HEK293 (cell line): Measurements from ENCODE around the gene SNRPD2.

Experiments
- CTCF ChIP-seq: fragments of 450-650 bp; formaldehyde crosslinking; IDR thresholded peaks from 2 replicates; pipeline ENCODE4 v1.5.1; 2016; ENCODE audit warnings: missing biosample characterization, missing genetic modification characterization
- GLIS1 ChIP-seq: fragments of 450-650 bp; formaldehyde crosslinking; IDR thresholded peaks from 2 replicates; pipeline ENCODE4 v1.5.1; 2016; ENCODE audit warnings: missing biosample characterization, missing genetic modification characterization
- KLF8 ChIP-seq: fragments of 450-650 bp; formaldehyde crosslinking; IDR thresholded peaks from 2 replicates; pipeline ENCODE4 v1.5.1; 2016; ENCODE audit warnings: missing biosample characterization, missing genetic modification characterization
- PRDM1 ChIP-seq: fragments of 450-650 bp; formaldehyde crosslinking; IDR thresholded peaks from 2 replicates; pipeline ENCODE4; 2016; ENCODE audit warnings: missing biosample characterization, missing genetic modification characterization
- ZBTB20 ChIP-seq: fragments of 450-650 bp; formaldehyde crosslinking; IDR thresholded peaks from 2 replicates; pipeline ENCODE4 v1.5.1; 2016; ENCODE audit warnings: missing biosample characterization, missing genetic modification characterization
- ZBTB8A ChIP-seq: fragments of 450-650 bp; formaldehyde crosslinking; IDR thresholded peaks from 2 replicates; pipeline ENCODE4 v1.5.1; 2016; ENCODE audit warnings: missing biosample characterization, missing genetic modification characterization
- ZNF155 ChIP-seq: fragments of 450-650 bp; formaldehyde crosslinking; IDR thresholded peaks from 2 replicates; pipeline ENCODE4 v1.5.1; 2016; ENCODE audit warnings: missing biosample characterization, missing genetic modification characterization
- ZNF19 ChIP-seq: fragments of 450-650 bp; formaldehyde crosslinking; IDR thresholded peaks from 2 replicates; pipeline ENCODE4; 2016; ENCODE audit warnings: missing biosample characterization, missing genetic modification characterization, low read depth
- ZNF292 ChIP-seq: fragments of 450-650 bp; formaldehyde crosslinking; IDR thresholded peaks from 2 replicates; pipeline ENCODE4 v1.5.1; 2016; ENCODE audit warnings: low read depth, missing biosample characterization, missing genetic modification characterization, borderline replicate concordance
- ZNF324 ChIP-seq: fragments of 450-650 bp; formaldehyde crosslinking; IDR thresholded peaks from 2 replicates; pipeline ENCODE4 v1.5.1; 2016; ENCODE audit warnings: missing biosample characterization, missing genetic modification characterization
- ZNF350 ChIP-seq: fragments of 450-650 bp; formaldehyde crosslinking; IDR thresholded peaks from 2 replicates; pipeline ENCODE4 v1.5.0; 2017; ENCODE audit warnings: missing biosample characterization, mild to moderate bottlenecking, missing genetic modification characterization
- ZNF37A ChIP-seq: fragments of 450-650 bp; IDR thresholded peaks from 2 replicates; pipeline ENCODE4 v1.5.1; 2018; ENCODE audit warnings: missing biosample characterization, missing genetic modification characterization
- ZNF423 ChIP-seq: fragments of 450-650 bp; formaldehyde crosslinking; IDR thresholded peaks from 2 replicates; pipeline ENCODE4 v1.5.1; 2016; ENCODE audit warnings: missing biosample characterization, missing genetic modification characterization
- ZNF530 ChIP-seq: fragments of 450-650 bp; formaldehyde crosslinking; IDR thresholded peaks from 2 replicates; pipeline ENCODE4 v1.5.1; 2016; ENCODE audit warnings: low read depth, missing biosample characterization, missing genetic modification characterization
- ZNF549 ChIP-seq: fragments of 450-650 bp; IDR thresholded peaks from 2 replicates; pipeline ENCODE4 v1.5.1; 2018; ENCODE audit warnings: missing biosample characterization, missing genetic modification characterization, mild to moderate bottlenecking, inconsistent platforms, moderate library complexity
- ZNF580 ChIP-seq: fragments of 450-650 bp; formaldehyde crosslinking; IDR thresholded peaks from 2 replicates; pipeline ENCODE4 v1.5.1; 2016; ENCODE audit warnings: missing biosample characterization, missing genetic modification characterization
- ZNF610 ChIP-seq: fragments of 450-650 bp; formaldehyde crosslinking; IDR thresholded peaks from 2 replicates; pipeline ENCODE4 v1.5.1; 2016; ENCODE audit warnings: missing biosample characterization, missing genetic modification characterization, borderline replicate concordance
- ZNF707 ChIP-seq: fragments of 450-650 bp; formaldehyde crosslinking; IDR thresholded peaks from 2 replicates; pipeline ENCODE4 v1.5.1; 2016; ENCODE audit warnings: missing biosample characterization, missing genetic modification characterization
- ZNF791 ChIP-seq: fragments of 450-650 bp; formaldehyde crosslinking; IDR thresholded peaks from 2 replicates; pipeline ENCODE4 v1.5.1; 2016; ENCODE audit warnings: missing biosample characterization, missing genetic modification characterization
- ZNF843 ChIP-seq: fragments of 450-650 bp; formaldehyde crosslinking; IDR thresholded peaks from 2 replicates; pipeline ENCODE4 v1.5.1; 2016; ENCODE audit warnings: missing biosample characterization, missing genetic modification characterization
- ZSCAN23 ChIP-seq: fragments of 450-650 bp; formaldehyde crosslinking; IDR thresholded peaks from 2 replicates; pipeline ENCODE4 v1.5.1; 2016; ENCODE audit warnings: missing biosample characterization, missing genetic modification characterization
- TF ChIP-seq, protein P1 (sequence below): fragments of 450-650 bp; formaldehyde crosslinking; IDR thresholded peaks from 2 replicates; pipeline ENCODE4 v1.5.1; 2016; ENCODE audit warnings: missing biosample characterization, missing genetic modification characterization
- TF ChIP-seq, protein P2 (sequence below): fragments of 450-650 bp; formaldehyde crosslinking; IDR thresholded peaks from 2 replicates; pipeline ENCODE4 v1.5.1; 2017; ENCODE audit warnings: missing biosample characterization, missing genetic modification characterization
- TF ChIP-seq, protein P3 (sequence below): fragments of 450-650 bp; formaldehyde crosslinking; IDR thresholded peaks from 2 replicates; pipeline ENCODE4 v1.5.1; 2017; ENCODE audit warnings: missing biosample characterization, missing genetic modification characterization
- TF ChIP-seq, protein P4 (sequence below): fragments of 450-650 bp; formaldehyde crosslinking; IDR thresholded peaks from 2 replicates; pipeline ENCODE4 v1.5.1; 2016; ENCODE audit warnings: missing biosample characterization, missing genetic modification characterization
- TF ChIP-seq, protein P5 (sequence below): fragments of 450-650 bp; formaldehyde crosslinking; IDR thresholded peaks from 2 replicates; pipeline ENCODE4 v1.5.1; 2016; ENCODE audit warnings: missing biosample characterization, missing genetic modification characterization

SNRPD2 gene

DNA sequence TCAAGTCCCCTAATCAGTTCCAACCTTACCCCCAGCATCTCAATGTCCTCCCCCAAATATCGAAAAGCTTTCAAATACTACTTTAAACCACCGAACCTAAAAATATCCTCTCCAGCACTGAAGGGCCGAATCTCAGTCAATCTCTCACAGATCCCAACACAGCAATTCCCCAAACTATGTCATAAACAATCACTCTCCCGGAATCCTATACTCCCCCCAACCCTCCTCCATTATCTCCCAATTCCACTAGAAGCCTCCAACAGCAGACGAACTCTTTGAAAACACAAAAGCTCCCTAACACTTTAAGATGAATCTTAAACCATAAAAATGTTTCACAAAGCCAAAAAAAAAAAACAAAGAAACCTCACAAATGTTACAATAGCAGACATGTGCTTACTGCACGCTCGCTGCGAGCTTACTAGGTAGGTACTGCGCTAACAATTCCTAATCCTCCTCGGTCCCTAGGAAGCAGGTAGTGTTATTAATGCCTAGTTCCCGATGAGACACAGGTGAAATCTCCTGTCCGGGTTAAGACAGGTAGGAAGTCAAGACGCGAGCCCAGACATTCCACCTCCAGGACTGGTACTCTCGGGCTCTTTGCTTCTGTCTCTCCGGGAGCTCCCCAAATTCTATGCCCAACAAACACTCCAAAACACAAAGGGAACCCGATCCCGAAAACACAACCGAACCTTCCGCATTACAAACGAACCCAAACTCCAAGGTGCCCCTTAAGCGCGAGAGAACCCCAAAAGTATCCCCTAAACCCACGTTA, 24.8 kb upstream of the SNRPD2 start (continued):
- TF ChIP-seq, protein P1, sequence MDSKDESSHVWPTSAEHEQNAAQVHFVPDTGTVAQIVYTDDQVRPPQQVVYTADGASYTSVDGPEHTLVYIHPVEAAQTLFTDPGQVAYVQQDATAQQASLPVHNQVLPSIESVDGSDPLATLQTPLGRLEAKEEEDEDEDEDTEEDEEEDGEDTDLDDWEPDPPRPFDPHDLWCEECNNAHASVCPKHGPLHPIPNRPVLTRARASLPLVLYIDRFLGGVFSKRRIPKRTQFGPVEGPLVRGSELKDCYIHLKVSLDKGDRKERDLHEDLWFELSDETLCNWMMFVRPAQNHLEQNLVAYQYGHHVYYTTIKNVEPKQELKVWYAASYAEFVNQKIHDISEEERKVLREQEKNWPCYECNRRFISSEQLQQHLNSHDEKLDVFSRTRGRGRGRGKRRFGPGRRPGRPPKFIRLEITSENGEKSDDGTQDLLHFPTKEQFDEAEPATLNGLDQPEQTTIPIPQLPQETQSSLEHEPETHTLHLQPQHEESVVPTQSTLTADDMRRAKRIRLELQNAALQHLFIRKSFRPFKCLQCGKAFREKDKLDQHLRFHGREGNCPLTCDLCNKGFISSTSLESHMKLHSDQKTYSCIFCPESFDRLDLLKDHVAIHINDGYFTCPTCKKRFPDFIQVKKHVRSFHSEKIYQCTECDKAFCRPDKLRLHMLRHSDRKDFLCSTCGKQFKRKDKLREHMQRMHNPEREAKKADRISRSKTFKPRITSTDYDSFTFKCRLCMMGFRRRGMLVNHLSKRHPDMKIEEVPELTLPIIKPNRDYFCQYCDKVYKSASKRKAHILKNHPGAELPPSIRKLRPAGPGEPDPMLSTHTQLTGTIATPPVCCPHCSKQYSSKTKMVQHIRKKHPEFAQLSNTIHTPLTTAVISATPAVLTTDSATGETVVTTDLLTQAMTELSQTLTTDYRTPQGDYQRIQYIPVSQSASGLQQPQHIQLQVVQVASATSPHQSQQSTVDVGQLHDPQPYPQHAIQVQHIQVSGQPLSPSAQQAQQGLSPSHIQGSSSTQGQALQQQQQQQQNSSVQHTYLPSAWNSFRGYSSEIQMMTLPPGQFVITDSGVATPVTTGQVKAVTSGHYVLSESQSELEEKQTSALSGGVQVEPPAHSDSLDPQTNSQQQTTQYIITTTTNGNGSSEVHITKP (tag by site-specific recombination): 0 out of 2 replicates have a peak, but pooled peaks have one; percentile 21
- TF ChIP-seq ZNF580 (tag by site-specific recombination) (no peak), KLF8 (tag by site-specific recombination) (no peak), ZNF423 (no peak), ZNF324 (tag by site-specific recombination) (no peak), ZNF350 (tag by site-specific recombination) (no peak), ZSCAN23 (tag by site-specific recombination) (no peak), ZNF791 (tag by site-specific recombination) (no peak), ZNF707 (no peak), CTCF (tag by site-specific recombination) (no peak), ZNF610 (no peak), GLIS1 (tag by site-specific recombination) (peak; percentile 26; the same call in 1 of the 2 replicates), ZNF843 (tag by site-specific recombination) (0 out of 2 replicates have a peak, but pooled peaks have one; percentile 12), ZNF549 (tag by site-specific recombination) (no peak), ZNF19 (tag by site-specific recombination) (no peak), ZNF292 (tag by site-specific recombination) (no peak), PRDM1 (tag by site-specific recombination) (no peak), ZBTB20 (tag by site-specific recombination) (peak; percentile 20; the same call in 1 of the 2 replicates), ZNF37A (tag by site-specific recombination) (no peak), ZNF155 (no peak), ZNF530 (tag by site-specific recombination) (no peak), ZBTB8A (tag by site-specific recombination) (no peak)
- TF ChIP-seq, protein P2, sequence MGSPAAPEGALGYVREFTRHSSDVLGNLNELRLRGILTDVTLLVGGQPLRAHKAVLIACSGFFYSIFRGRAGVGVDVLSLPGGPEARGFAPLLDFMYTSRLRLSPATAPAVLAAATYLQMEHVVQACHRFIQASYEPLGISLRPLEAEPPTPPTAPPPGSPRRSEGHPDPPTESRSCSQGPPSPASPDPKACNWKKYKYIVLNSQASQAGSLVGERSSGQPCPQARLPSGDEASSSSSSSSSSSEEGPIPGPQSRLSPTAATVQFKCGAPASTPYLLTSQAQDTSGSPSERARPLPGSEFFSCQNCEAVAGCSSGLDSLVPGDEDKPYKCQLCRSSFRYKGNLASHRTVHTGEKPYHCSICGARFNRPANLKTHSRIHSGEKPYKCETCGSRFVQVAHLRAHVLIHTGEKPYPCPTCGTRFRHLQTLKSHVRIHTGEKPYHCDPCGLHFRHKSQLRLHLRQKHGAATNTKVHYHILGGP (tag by site-specific recombination): no peak
- TF ChIP-seq, protein P3, sequence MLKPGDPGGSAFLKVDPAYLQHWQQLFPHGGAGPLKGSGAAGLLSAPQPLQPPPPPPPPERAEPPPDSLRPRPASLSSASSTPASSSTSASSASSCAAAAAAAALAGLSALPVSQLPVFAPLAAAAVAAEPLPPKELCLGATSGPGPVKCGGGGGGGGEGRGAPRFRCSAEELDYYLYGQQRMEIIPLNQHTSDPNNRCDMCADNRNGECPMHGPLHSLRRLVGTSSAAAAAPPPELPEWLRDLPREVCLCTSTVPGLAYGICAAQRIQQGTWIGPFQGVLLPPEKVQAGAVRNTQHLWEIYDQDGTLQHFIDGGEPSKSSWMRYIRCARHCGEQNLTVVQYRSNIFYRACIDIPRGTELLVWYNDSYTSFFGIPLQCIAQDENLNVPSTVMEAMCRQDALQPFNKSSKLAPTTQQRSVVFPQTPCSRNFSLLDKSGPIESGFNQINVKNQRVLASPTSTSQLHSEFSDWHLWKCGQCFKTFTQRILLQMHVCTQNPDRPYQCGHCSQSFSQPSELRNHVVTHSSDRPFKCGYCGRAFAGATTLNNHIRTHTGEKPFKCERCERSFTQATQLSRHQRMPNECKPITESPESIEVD (tag by site-specific recombination): no peak
- TF ChIP-seq, protein P4, sequence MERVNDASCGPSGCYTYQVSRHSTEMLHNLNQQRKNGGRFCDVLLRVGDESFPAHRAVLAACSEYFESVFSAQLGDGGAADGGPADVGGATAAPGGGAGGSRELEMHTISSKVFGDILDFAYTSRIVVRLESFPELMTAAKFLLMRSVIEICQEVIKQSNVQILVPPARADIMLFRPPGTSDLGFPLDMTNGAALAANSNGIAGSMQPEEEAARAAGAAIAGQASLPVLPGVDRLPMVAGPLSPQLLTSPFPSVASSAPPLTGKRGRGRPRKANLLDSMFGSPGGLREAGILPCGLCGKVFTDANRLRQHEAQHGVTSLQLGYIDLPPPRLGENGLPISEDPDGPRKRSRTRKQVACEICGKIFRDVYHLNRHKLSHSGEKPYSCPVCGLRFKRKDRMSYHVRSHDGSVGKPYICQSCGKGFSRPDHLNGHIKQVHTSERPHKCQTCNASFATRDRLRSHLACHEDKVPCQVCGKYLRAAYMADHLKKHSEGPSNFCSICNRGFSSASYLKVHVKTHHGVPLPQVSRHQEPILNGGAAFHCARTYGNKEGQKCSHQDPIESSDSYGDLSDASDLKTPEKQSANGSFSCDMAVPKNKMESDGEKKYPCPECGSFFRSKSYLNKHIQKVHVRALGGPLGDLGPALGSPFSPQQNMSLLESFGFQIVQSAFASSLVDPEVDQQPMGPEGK (tag by site-specific recombination): peak; percentile 7; the same call in 1 of the 2 replicates
- TF ChIP-seq, protein P5, sequence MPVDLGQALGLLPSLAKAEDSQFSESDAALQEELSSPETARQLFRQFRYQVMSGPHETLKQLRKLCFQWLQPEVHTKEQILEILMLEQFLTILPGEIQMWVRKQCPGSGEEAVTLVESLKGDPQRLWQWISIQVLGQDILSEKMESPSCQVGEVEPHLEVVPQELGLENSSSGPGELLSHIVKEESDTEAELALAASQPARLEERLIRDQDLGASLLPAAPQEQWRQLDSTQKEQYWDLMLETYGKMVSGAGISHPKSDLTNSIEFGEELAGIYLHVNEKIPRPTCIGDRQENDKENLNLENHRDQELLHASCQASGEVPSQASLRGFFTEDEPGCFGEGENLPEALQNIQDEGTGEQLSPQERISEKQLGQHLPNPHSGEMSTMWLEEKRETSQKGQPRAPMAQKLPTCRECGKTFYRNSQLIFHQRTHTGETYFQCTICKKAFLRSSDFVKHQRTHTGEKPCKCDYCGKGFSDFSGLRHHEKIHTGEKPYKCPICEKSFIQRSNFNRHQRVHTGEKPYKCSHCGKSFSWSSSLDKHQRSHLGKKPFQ: no peak
